Right lobe of liver (tissue), 4 donors: ENCODE data around the gene ACOD1.
"Not testable (repeated sequence)": the region's sequence is repeated elsewhere in the genome, so short reads cannot be mapped to it uniquely, and the experiment has no call there.

Experiments used
- CTCF ChIP-seq, 4 donors: fragments of 200-600 bp in 3 of 4; fragments of 450-650 bp in 1 of 4; IDR thresholded peaks; one replicate each; pipeline versions ENCODE4 v1.5.1 to v1.8.0; 2016 to 2022; ENCODE audit warnings: antibody characterized with exemption in 4 of 4, mild to moderate bottlenecking in 2 of 4
- POLR2A ChIP-seq: fragments of 450-650 bp; IDR thresholded peaks from one replicate; pipeline ENCODE4 v1.6.1; 2017; ENCODE audit warnings: antibody characterized with exemption, mild to moderate bottlenecking
- donor health status: DM: no; HTN: no; CAD: no.
- donor health status: DM: no; HTN: no; CAD: no.
- donor health status: DM: no; HTN: yes; CAD: no.

- TF ChIP-seq POLR2A; CTCF (IDR thresholded peaks at IDR 0.05): not testable (repeated sequence)
Observed at GRCh38 chr13:76899066-76899465, 49.2 kb upstream of the ACOD1 start.
